HepG2 (cell line): ENCODE results near the gene LENG1. TPM values are rescaled to one million over a fixed set of nuclear protein-coding genes. Genes with fewer than 3 reads are reported as not detected.

Experiments
- CCDC6 ChIP-seq: sonication (generic); formaldehyde crosslinking; IDR thresholded peaks from 2 replicates; pipeline ENCODE4 v1.8.1; 2022; ENCODE audit warnings: mild to moderate bottlenecking, missing genetic modification reagents, moderate library complexity
- ELF3 ChIP-seq: IDR thresholded peaks from 2 replicates; pipeline ENCODE4 v1.6.1; 2016; ENCODE audit warnings: missing genetic modification reagents, missing compliant biosample characterization
- ISL2 ChIP-seq: sonication (generic); formaldehyde crosslinking; IDR thresholded peaks from 2 replicates; pipeline ENCODE4 v1.5.0; 2020; ENCODE audit warnings: missing genetic modification reagents
- MBD4 ChIP-seq: IDR thresholded peaks from 2 replicates; pipeline ENCODE4 v1.6.1; 2012; ENCODE audit warnings: low read length, inconsistent platforms, borderline replicate concordance
- MED8 ChIP-seq: sonication (generic); formaldehyde crosslinking; IDR thresholded peaks from 2 replicates; pipeline ENCODE4 v1.8.1; 2023; ENCODE audit warnings: mild to moderate bottlenecking, missing genetic modification reagents; ENCODE audit not compliant: insufficient replicate concordance
- NR2C2 ChIP-seq: sonication (generic); formaldehyde crosslinking; IDR thresholded peaks from 2 replicates; pipeline ENCODE4 v1.4.0; 2020; ENCODE audit warnings: missing genetic modification reagents, mild to moderate bottlenecking, moderate library complexity, borderline replicate concordance
- REL ChIP-seq: sonication (generic); formaldehyde crosslinking; conservative IDR thresholded peaks from 2 replicates; pipeline ENCODE4 v1.8.0; 2022; ENCODE audit warnings: mild to moderate bottlenecking, missing genetic modification reagents, moderate library complexity
- SAP130 ChIP-seq: IDR thresholded peaks from 2 replicates; pipeline ENCODE4 v1.6.1; 2016; ENCODE audit warnings: low read depth
- TGIF2 ChIP-seq: IDR thresholded peaks from 2 replicates; pipeline ENCODE4 v1.6.1; 2016; ENCODE audit warnings: control low read depth, missing compliant biosample characterization
- ZFP1 ChIP-seq: IDR thresholded peaks from 2 replicates; pipeline ENCODE4 v1.6.1; 2016
- ZKSCAN5 ChIP-seq: sonication (generic); formaldehyde crosslinking; IDR thresholded peaks from 2 replicates; pipeline ENCODE4 v1.5.1; 2020; ENCODE audit warnings: mild to moderate bottlenecking, missing genetic modification reagents
- ZNF205 ChIP-seq: IDR thresholded peaks from 2 replicates; pipeline ENCODE4 v1.6.1; 2018; ENCODE audit warnings: missing biosample characterization, missing genetic modification reagents
- ZNF335 ChIP-seq: sonication (generic); formaldehyde crosslinking; IDR thresholded peaks from 2 replicates; pipeline ENCODE4 v1.4.0; 2020; ENCODE audit warnings: missing genetic modification reagents
- ZNF432 ChIP-seq: sonication (generic); formaldehyde crosslinking; IDR thresholded peaks from 2 replicates; pipeline ENCODE4 v1.5.0; 2020; ENCODE audit warnings: missing genetic modification reagents, mild to moderate bottlenecking, borderline replicate concordance
- ZNF484 ChIP-seq: sonication (generic); formaldehyde crosslinking; IDR thresholded peaks from 2 replicates; pipeline ENCODE4 v1.5.1; 2020; ENCODE audit warnings: mild to moderate bottlenecking, low read depth, missing genetic modification reagents, borderline replicate concordance
- ZNF674 ChIP-seq: sonication (generic); formaldehyde crosslinking; IDR thresholded peaks from 2 replicates; pipeline ENCODE4 v1.5.0; 2020; ENCODE audit warnings: low read depth, mild to moderate bottlenecking, missing genetic modification reagents
- ZNF746 ChIP-seq: sonication (generic); formaldehyde crosslinking; IDR thresholded peaks from 2 replicates; pipeline ENCODE4 v1.8.0; 2022; ENCODE audit warnings: mild to moderate bottlenecking, missing genetic modification reagents
- ZNF841 ChIP-seq: sonication (generic); formaldehyde crosslinking; IDR thresholded peaks from 2 replicates; pipeline ENCODE4 v1.8.1; 2023; ENCODE audit warnings: missing genetic modification reagents, borderline replicate concordance
- polyA plus RNA-seq, 8 experiments: library from polyadenylated mRNA; depleted of rRNA in 3 of 8; stranded (reverse) in 7 of 8; unstranded in 1 of 8; fragments of >200 nt; fragmentation: Illumina TruSeq in 4 of 8; extraction: Trizol in 4 of 8; gene quantifications; 2 replicates each; pipeline versions ENCODE4 v1.2.1 to v1.2.3, GENCODE V29; 2011 to 2016; ENCODE audit warnings: low read depth in 4 of 8, missing spikeins in 1 of 8, mixed read lengths in 1 of 8; ENCODE audit not compliant: insufficient read depth in 1 of 8
- total RNA-seq, 5 experiments: library from RNA; depleted of rRNA; stranded (reverse); fragments of >200 nt; fragmentation: Illumina TruSeq; extraction: Trizol; gene quantifications; 2 replicates each; pipeline ENCODE4 v1.2.3, GENCODE V29; 2016; ENCODE audit warnings: low read depth in 1 of 5
- TF ChIP-seq, protein P1 (sequence below): sonication (generic); formaldehyde crosslinking; IDR thresholded peaks from 2 replicates; pipeline ENCODE4 v1.4.0; 2020; ENCODE audit warnings: missing genetic modification reagents
- TF ChIP-seq, protein P2 (sequence below): IDR thresholded peaks from 2 replicates; pipeline ENCODE4 v1.6.1; 2016
- TF ChIP-seq, protein P3 (sequence below): IDR thresholded peaks from 2 replicates; pipeline ENCODE4 v1.6.1; 2018; ENCODE audit warnings: missing genetic modification reagents
- TF ChIP-seq, protein P4 (sequence below): sonication (generic); formaldehyde crosslinking; IDR thresholded peaks from 2 replicates; pipeline ENCODE4 v1.5.1; 2020; ENCODE audit warnings: mild to moderate bottlenecking, moderate library complexity, missing genetic modification reagents
- TF ChIP-seq, protein P5 (sequence below): sonication (generic); formaldehyde crosslinking; IDR thresholded peaks from 2 replicates; pipeline ENCODE4 v1.4.0; 2020; ENCODE audit warnings: missing genetic modification reagents

Gene LENG1
- total and polyA plus RNA-seq, 2 of the 13 experiments (the other 11 are each of a cell fraction or from before 2014, with no cell fraction given) = 1.8 to 3.8 TPM

DNA sequence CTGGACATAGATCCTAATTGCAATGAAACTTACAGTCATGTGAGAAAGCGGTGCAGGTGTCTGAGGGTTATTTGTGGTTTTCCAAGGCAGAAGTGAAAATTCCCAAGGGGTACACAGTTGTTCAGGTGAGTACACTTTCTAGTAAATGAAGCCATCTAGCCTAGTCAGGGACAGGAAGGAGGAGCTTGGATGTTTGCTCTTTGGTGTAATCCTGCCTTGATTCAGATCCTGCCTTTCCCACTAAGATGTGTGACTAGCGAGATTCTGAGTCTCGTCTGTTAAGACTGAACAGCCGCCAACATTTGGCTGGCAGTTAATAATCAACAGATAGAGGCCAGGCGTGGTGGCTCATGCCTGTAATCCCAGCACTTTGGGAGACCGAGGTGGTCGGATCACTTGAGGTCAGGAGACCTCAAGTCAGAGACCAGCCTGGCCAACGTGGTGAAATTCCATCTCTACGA is 43.7 kb upstream of the LENG1 start (continued):
- TF ChIP-seq ELF3 (CRISPR knock-in tag) (0 out of 2 replicates have a peak, but pooled peaks have one; percentile 22), SAP130 (CRISPR knock-in tag) (peak; percentile 72), MED8 (CRISPR knock-in tag) (no peak), NR2C2 (CRISPR knock-in tag) (no peak), ZNF841 (CRISPR knock-in tag) (no peak), MBD4 (no peak), ZNF746 (CRISPR knock-in tag) (no peak), REL (CRISPR knock-in tag) (no peak), ZNF205 (no peak), TGIF2 (CRISPR knock-in tag) (no peak), ISL2 (CRISPR knock-in tag) (no peak; the same call in 1 of the 2 replicates), ZNF432 (CRISPR knock-in tag) (no peak), ZNF674 (CRISPR knock-in tag) (no peak), ZNF335 (CRISPR knock-in tag) (no peak), ZFP1 (CRISPR knock-in tag) (no peak), ZNF484 (CRISPR knock-in tag) (no peak), ZKSCAN5 (CRISPR knock-in tag) (no peak), CCDC6 (no peak)
- TF ChIP-seq, protein P1, sequence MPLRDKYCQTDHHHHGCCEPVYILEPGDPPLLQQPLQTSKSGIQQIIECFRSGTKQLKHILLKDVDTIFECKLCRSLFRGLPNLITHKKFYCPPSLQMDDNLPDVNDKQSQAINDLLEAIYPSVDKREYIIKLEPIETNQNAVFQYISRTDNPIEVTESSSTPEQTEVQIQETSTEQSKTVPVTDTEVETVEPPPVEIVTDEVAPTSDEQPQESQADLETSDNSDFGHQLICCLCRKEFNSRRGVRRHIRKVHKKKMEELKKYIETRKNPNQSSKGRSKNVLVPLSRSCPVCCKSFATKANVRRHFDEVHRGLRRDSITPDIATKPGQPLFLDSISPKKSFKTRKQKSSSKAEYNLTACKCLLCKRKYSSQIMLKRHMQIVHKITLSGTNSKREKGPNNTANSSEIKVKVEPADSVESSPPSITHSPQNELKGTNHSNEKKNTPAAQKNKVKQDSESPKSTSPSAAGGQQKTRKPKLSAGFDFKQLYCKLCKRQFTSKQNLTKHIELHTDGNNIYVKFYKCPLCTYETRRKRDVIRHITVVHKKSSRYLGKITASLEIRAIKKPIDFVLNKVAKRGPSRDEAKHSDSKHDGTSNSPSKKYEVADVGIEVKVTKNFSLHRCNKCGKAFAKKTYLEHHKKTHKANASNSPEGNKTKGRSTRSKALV (CRISPR knock-in tag) = 0 out of 2 replicates have a peak, but pooled peaks have one; percentile 20
- TF ChIP-seq, protein P2, sequence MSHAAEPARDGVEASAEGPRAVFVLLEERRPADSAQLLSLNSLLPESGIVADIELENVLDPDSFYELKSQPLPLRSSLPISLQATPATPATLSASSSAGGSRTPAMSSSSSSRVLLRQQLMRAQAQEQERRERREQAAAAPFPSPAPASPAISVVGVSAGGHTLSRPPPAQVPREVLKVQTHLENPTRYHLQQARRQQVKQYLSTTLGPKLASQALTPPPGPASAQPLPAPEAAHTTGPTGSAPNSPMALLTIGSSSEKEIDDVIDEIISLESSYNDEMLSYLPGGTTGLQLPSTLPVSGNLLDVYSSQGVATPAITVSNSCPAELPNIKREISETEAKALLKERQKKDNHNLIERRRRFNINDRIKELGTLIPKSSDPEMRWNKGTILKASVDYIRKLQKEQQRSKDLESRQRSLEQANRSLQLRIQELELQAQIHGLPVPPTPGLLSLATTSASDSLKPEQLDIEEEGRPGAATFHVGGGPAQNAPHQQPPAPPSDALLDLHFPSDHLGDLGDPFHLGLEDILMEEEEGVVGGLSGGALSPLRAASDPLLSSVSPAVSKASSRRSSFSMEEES (CRISPR knock-in tag) = no peak
- TF ChIP-seq, protein P3, sequence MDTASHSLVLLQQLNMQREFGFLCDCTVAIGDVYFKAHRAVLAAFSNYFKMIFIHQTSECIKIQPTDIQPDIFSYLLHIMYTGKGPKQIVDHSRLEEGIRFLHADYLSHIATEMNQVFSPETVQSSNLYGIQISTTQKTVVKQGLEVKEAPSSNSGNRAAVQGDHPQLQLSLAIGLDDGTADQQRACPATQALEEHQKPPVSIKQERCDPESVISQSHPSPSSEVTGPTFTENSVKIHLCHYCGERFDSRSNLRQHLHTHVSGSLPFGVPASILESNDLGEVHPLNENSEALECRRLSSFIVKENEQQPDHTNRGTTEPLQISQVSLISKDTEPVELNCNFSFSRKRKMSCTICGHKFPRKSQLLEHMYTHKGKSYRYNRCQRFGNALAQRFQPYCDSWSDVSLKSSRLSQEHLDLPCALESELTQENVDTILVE = no peak
- TF ChIP-seq, protein P4, sequence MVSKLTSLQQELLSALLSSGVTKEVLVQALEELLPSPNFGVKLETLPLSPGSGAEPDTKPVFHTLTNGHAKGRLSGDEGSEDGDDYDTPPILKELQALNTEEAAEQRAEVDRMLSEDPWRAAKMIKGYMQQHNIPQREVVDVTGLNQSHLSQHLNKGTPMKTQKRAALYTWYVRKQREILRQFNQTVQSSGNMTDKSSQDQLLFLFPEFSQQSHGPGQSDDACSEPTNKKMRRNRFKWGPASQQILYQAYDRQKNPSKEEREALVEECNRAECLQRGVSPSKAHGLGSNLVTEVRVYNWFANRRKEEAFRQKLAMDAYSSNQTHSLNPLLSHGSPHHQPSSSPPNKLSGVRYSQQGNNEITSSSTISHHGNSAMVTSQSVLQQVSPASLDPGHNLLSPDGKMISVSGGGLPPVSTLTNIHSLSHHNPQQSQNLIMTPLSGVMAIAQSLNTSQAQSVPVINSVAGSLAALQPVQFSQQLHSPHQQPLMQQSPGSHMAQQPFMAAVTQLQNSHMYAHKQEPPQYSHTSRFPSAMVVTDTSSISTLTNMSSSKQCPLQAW = peak; percentile 87
- TF ChIP-seq, protein P5, sequence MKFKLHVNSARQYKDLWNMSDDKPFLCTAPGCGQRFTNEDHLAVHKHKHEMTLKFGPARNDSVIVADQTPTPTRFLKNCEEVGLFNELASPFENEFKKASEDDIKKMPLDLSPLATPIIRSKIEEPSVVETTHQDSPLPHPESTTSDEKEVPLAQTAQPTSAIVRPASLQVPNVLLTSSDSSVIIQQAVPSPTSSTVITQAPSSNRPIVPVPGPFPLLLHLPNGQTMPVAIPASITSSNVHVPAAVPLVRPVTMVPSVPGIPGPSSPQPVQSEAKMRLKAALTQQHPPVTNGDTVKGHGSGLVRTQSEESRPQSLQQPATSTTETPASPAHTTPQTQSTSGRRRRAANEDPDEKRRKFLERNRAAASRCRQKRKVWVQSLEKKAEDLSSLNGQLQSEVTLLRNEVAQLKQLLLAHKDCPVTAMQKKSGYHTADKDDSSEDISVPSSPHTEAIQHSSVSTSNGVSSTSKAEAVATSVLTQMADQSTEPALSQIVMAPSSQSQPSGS (CRISPR knock-in tag) = no peak
